ENCODE results near the gene BCDIN3D. TPM values are rescaled to one million over a fixed set of nuclear protein-coding genes. Genes with fewer than 3 reads are reported as not detected.

The BCDIN3D gene
- total RNA-seq, 3 donors from 2014 or later: 2.2 to 6.0 (median 3.9) TPM

GRCh38 chr12:49876070-49876469 is 33.2 kb upstream of the BCDIN3D start:
- Histone ChIP-seq H3K27me3 (no peaks in the 10 kb centered on the region), H3K4me1 (no peaks in the 10 kb centered on the region)

GRCh38 chr12:49875115-49875720 is 32.3 kb upstream of the BCDIN3D start:
- no peak for TF ChIP-seq POLR2AphosphoS5 (IDR thresholded peaks at IDR 0.05)
- TF ChIP-seq POLR2A (IDR thresholded peaks at IDR 0.05): no peak
- TF ChIP-seq CTCF (IDR thresholded peaks at IDR 0.05): no peak
- no peaks in the 10 kb centered on the region for H3K4me1 ChIP-seq
- H3K4me3 ChIP-seq: no peak overlapping the region
- intact Hi-C loops (cut with DNase I; ENCODE audit: low total_unique reads): no loop called here
- no peaks in the 10 kb centered on the region for H3K9me3 ChIP-seq
- H3K27ac ChIP-seq: no peak overlapping the region
- no peaks in the 10 kb centered on the region for H3K36me3 ChIP-seq
- no peaks in the 10 kb centered on the region for H3K27me3 ChIP-seq
- DNase-seq (ENCODE audit: low spot score in 2 of 2): no peak

More at GRCh38 chr12:49876070-49876469, 33.2 kb upstream of the BCDIN3D start:
- Histone ChIP-seq H3K9me3 (no peaks in the 10 kb centered on the region), H3K4me3 (no peak overlapping the region), H3K36me3 (no peaks in the 10 kb centered on the region), H3K27ac (no peak overlapping the region)
- no peak for DNase-seq (ENCODE audit: low spot score in 2 of 2)
- intact Hi-C loops (cut with DNase I; ENCODE audit: low total_unique reads): no loop called here
- TF ChIP-seq CTCF (IDR thresholded peaks at IDR 0.05) (no peak), POLR2AphosphoS5 (IDR thresholded peaks at IDR 0.05) (no peak)

- intact Hi-C loops (cut with DNase I; ENCODE audit: low total_unique reads): no loop called here
Measured at GRCh38 chr12:49874142-49874897, 31.4 kb upstream of the BCDIN3D start.

GRCh38 chr12:49873361-49873934 is 30.5 kb upstream of the BCDIN3D start:
- H3K9me3 ChIP-seq: no peaks in the 10 kb centered on the region
- no peak for DNase-seq (ENCODE audit: low spot score in 2 of 2)
- intact Hi-C loops (cut with DNase I; ENCODE audit: low total_unique reads): no loop called here
- peaks cover 6 to 14% of the 10 kb centered on the region in 2 donors for H3K4me1 ChIP-seq
- H3K27me3 ChIP-seq: no peaks in the 10 kb centered on the region
- no peaks in the 10 kb centered on the region for H3K36me3 ChIP-seq
- TF ChIP-seq POLR2A (IDR thresholded peaks at IDR 0.05): no peak
- TF ChIP-seq CTCF (IDR thresholded peaks at IDR 0.05): no peak
- no peak for TF ChIP-seq POLR2AphosphoS5 (IDR thresholded peaks at IDR 0.05)
- peak overlapping the region in 1 of 2 donors; percentile 25 for H3K27ac ChIP-seq
- no peak overlapping the region for H3K4me3 ChIP-seq

More at GRCh38 chr12:49874142-49874897, 31.4 kb upstream of the BCDIN3D start:
- DNase-seq (ENCODE audit: low spot score in 2 of 2): no peak
- peaks cover 4 to 5% of the 10 kb centered on the region in 2 donors for H3K4me1 ChIP-seq
- no peak overlapping the region for H3K27ac ChIP-seq
- H3K27me3 ChIP-seq: no peaks in the 10 kb centered on the region
- H3K4me3 ChIP-seq: no peak overlapping the region
- H3K9me3 ChIP-seq: no peaks in the 10 kb centered on the region
- no peaks in the 10 kb centered on the region for H3K36me3 ChIP-seq
- TF ChIP-seq POLR2AphosphoS5 (IDR thresholded peaks at IDR 0.05): no peak
- no peak for TF ChIP-seq CTCF (IDR thresholded peaks at IDR 0.05)
- TF ChIP-seq POLR2A (IDR thresholded peaks at IDR 0.05): no peak

- H3K27me3 ChIP-seq: no peaks in the 10 kb centered on the region
- H3K27ac ChIP-seq: no peak overlapping the region
- H3K4me1 ChIP-seq: peaks cover 6 to 19% of the 10 kb centered on the region in 2 donors
- H3K4me3 ChIP-seq: no peak overlapping the region
- no peak for DNase-seq (ENCODE audit: low spot score in 2 of 2)
- intact Hi-C loops (cut with DNase I; ENCODE audit: low total_unique reads): no loop called here
- TF ChIP-seq POLR2AphosphoS5 (IDR thresholded peaks at IDR 0.05) (no peak), POLR2A (IDR thresholded peaks at IDR 0.05) (no peak), CTCF (IDR thresholded peaks at IDR 0.05) (no peak)
- no peaks in the 10 kb centered on the region for H3K36me3 ChIP-seq
- no peaks in the 10 kb centered on the region for H3K9me3 ChIP-seq
Measured at GRCh38 chr12:49872781-49873181, 29.9 kb upstream of the BCDIN3D start.
